Measurements from ENCODE around the gene KCNIP2. TPM values are rescaled to one million over a fixed set of nuclear protein-coding genes. Genes with fewer than 3 reads are reported as not detected.

Gene KCNIP2
- total RNA-seq, 2 donors from 2014 or later = 1.8 to 13.5 TPM

DNA sequence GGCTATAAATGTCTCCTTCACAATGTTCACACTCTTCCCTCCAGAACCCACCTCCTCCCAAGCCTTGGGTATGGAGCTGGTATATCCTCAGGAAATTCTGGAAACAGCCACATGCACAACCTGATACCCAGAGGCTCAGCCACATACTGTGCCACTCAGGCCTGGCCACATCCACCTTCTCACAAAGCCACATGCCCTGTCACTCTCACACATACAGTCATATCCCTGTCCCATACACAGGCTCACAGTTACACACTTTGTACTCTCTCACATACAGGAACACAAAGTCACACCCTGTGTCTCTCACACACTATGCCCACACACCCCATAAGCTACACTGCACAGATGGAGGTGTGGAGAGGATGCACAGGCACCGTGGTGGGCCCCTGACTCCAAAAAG, 10.1 kb downstream of the KCNIP2 start:
- no peaks in the 10 kb centered on the region for H3K9me3 ChIP-seq
- WGBS, 2 donors = 67 to 100% methylated on average over 1 of the region's 1 CpG
- H3K36me3 ChIP-seq (replicated peaks in 1 of 2; ENCODE audit: insufficient read depth in 1 of 2, low read depth in 2 of 2) = no peaks in the 10 kb centered on the region
- H3K4me3 ChIP-seq = no peak overlapping the region
- intact Hi-C loops (cut with DNase I) = loop anchor here (10.0 kb wide), 1 partner anchor 181 kb away; no protein-coding TSS in a partner anchor
- no peak for TF ChIP-seq POLR2A (IDR thresholded peaks at IDR 0.05)
- TF ChIP-seq, protein P1, sequence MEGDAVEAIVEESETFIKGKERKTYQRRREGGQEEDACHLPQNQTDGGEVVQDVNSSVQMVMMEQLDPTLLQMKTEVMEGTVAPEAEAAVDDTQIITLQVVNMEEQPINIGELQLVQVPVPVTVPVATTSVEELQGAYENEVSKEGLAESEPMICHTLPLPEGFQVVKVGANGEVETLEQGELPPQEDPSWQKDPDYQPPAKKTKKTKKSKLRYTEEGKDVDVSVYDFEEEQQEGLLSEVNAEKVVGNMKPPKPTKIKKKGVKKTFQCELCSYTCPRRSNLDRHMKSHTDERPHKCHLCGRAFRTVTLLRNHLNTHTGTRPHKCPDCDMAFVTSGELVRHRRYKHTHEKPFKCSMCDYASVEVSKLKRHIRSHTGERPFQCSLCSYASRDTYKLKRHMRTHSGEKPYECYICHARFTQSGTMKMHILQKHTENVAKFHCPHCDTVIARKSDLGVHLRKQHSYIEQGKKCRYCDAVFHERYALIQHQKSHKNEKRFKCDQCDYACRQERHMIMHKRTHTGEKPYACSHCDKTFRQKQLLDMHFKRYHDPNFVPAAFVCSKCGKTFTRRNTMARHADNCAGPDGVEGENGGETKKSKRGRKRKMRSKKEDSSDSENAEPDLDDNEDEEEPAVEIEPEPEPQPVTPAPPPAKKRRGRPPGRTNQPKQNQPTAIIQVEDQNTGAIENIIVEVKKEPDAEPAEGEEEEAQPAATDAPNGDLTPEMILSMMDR (IDR thresholded peaks at IDR 0.05) = no peak
- peaks cover 27% of the 10 kb centered on the region for H3K4me1 ChIP-seq
- H3K27me3 ChIP-seq = no peaks in the 10 kb centered on the region
- H3K27ac ChIP-seq = no peak overlapping the region
- ATAC-seq = no peak
- no peak for DNase-seq

DNA sequence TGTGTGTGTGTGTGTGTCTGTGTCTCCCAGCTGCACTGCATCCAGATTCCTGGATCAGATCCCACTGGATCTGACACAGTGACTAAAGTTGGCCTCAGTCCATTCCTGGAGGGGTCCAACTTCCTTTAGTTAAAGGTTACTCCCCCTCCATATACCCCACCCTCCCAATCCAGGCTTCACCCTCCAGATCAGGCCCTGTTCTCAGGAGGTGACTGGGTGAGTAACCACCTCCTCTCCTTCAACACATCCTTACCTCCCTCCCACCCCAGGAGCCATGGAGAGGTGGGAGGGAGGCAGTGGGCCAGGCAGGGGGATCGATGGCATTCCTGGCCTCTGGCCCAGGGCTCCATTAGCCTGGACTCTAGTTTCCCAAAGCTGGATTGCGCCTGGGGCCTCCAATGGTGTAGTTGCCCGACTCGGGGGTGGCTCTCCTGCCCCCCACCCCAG, 11.3 kb downstream of the KCNIP2 start:
- DNase-seq (peak in 2 of 4 donors; percentile 30 to 39), ATAC-seq (no peak)
- Histone ChIP-seq H3K4me3 (no peak overlapping the region), H3K27me3 (no peaks in the 10 kb centered on the region), H3K36me3 (replicated peaks in 1 of 2; ENCODE audit: insufficient read depth in 1 of 2, low read depth in 2 of 2) (no peaks in the 10 kb centered on the region), H3K4me1 (peaks cover 27% of the 10 kb centered on the region), H3K27ac (peak overlapping the region in 1 of 4 donors; percentile 8), H3K9me3 (no peaks in the 10 kb centered on the region)
- intact Hi-C loops (cut with DNase I) = loop anchor here (10.0 kb wide), 1 partner anchor 182 kb away; no protein-coding TSS in a partner anchor
- WGBS, 2 donors = 32 to 46% methylated on average over 3 to 4 of the region's 4 CpGs
- TF ChIP-seq, protein P1 (IDR thresholded peaks at IDR 0.05) = no peak
- TF ChIP-seq POLR2A (IDR thresholded peaks at IDR 0.05) = no peak

DNA sequence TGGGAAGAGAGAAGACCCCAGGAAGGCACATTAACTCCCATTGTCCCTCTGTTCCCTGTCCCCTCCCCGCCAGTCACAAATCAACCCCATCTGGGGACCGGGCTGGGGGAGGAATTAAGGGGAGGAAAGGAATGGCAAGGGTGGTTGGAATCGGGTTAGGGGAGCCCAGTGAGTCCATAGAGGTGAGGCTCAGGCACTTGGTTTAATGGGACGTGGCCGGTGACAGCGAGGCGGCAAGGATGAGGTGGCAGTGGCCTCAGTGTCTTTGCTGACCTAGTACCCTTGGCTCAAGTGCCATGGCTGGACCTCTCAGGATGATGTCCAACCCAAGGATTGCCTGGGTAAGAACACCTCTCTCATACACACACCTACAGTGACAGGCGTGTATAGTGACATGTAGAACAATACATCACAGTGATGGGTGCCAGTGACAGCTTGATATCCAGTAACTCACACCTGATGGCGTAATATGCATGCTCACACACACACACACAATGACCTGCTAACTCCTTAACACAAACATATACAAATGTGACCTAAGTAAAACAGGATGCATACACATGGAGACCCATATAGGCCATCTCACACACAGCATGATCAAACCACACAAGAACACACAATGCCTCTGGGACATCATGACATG, 12.3 kb downstream of the KCNIP2 start:
- Histone ChIP-seq H3K36me3 (replicated peaks in 1 of 2; ENCODE audit: insufficient read depth in 1 of 2, low read depth in 2 of 2) (no peaks in the 10 kb centered on the region), H3K4me1 (peaks cover 27% of the 10 kb centered on the region), H3K27ac (peak overlapping the region; percentile 7 to 72 (median 66)), H3K27me3 (no peaks in the 10 kb centered on the region), H3K9me3 (no peaks in the 10 kb centered on the region), H3K4me3 (no peak overlapping the region)
- 58 to 61% methylated on average over 8 to 9 of the region's 9 CpGs for WGBS, 2 donors
- DNase-seq (no peak), ATAC-seq (no peak)
- intact Hi-C loops (cut with DNase I) = loop anchor here (10.0 kb wide), 1 partner anchor 184 kb away; no protein-coding TSS in a partner anchor
- no peak for TF ChIP-seq POLR2A (IDR thresholded peaks at IDR 0.05)
- TF ChIP-seq, protein P1 (IDR thresholded peaks at IDR 0.05) = no peak

DNA sequence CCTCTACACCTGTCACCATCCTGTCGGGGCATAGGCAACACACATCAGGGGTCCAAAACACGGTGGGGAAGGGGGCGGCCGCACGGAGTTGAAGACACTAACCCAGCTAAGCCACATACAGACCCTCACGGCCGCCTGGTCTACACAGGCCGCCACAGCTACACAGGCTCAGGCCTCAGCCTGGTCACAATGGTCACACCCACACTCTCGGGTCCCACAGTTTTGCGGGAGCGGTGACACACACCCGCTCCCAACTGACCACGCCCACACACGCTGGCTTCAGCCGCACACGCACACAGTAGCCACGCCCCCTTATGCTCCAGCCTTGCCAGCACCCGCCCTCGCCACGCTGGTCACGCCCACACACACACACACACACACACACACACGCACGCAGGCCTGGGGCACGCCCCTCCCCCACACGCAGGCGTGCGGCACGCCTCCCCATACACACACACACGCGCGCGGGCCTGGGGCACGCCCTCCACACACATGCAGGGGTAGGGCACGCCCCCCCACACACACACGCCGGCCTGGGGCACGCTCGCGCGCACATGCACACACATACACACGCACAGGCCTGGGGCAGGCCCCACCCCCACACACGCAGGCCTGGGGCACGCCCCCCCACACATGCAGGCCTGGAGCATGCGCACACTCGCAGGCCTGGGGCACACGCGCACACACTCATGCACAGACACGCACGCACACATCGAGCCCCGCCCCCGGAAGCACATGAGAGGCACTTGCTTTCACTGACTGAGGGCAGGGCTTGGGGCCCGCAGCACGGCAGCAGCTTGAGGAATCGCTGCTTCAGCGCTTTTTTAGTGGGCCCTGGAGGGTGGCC, 13.1 kb downstream of the KCNIP2 start:
- Histone ChIP-seq H3K4me3 (peak overlapping the region; percentile 14 to 34), H3K4me1 (peaks cover 27% of the 10 kb centered on the region), H3K9me3 (no peaks in the 10 kb centered on the region), H3K27ac (peak overlapping the region; percentile 7 to 72 (median 66)), H3K36me3 (replicated peaks in 1 of 2; ENCODE audit: insufficient read depth in 1 of 2, low read depth in 2 of 2) (no peaks in the 10 kb centered on the region), H3K27me3 (no peaks in the 10 kb centered on the region)
- 2 to 14% methylated on average over 9 to 50 of the region's 56 CpGs for WGBS, 2 donors
- intact Hi-C loops (cut with DNase I) = loop anchor here (10.0 kb wide), 1 partner anchor 184 kb away; no protein-coding TSS in a partner anchor
- DNase-seq = peak; percentile 88 to 95 (median 94)
- TF ChIP-seq, protein P1 (IDR thresholded peaks at IDR 0.05) = peak in 1 of 7 experiments; percentile 17
- TF ChIP-seq POLR2A (IDR thresholded peaks at IDR 0.05) = peak in 2 of 3 donors; percentile 23 to 34
- ATAC-seq = peak; percentile 86
